HG03520 (cell line): ENCODE results near the gene BEST3.
A peak's percentile ranks its signal among the peaks of the same experiment; 100 is the strongest.

Source experiments
- ATAC-seq: cut with Tn5 transposase; IDR thresholded peaks from one replicate; pipeline ENCODE4 v1.9.1; 2021; ENCODE audit warnings: mild to moderate bottlenecking, moderate library complexity; ENCODE audit not compliant: unreplicated experiment

BEST3 gene

GRCh38 chr12:69698769-69699540 is at the start of gene BEST3:
Gene BEST3, minus strand, starts transcription at chr12:69699303. Its CDS starts 1,505 bp downstream, at chr12:69697798.
- ATAC-seq: no peak

DNA sequence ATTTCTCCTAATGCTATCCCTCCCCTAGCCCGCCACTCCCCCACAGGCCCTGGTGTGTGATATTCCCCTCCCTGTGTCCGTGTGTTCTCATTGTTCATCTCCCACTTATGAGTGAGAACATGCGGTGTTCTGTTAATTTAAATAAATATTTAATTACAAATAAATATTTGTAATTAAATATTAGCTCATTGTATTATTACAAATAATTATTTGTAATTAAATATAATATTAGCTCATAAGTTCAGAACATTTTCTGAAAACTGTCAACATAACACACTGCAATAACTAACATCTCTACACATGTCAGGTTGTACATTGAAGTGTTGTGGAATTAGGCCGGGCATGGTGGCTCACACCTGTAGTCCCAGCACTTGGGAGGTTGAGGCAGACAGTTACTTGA is 45.0 kb upstream of the BEST3 start:
- ATAC-seq: no peak

GRCh38 chr12:69739287-69740191 is 40.4 kb upstream of the BEST3 start:
- ATAC-seq: peak; percentile 27

GRCh38 chr12:69738351-69739286 is 39.5 kb upstream of the BEST3 start, which contains the start of gene RAB3IP:
Gene RAB3IP, plus strand, starts transcription at chr12:69738860. Its CDS starts 16,549 bp downstream, at chr12:69755409.
- ATAC-seq: peak; percentile 80

DNA sequence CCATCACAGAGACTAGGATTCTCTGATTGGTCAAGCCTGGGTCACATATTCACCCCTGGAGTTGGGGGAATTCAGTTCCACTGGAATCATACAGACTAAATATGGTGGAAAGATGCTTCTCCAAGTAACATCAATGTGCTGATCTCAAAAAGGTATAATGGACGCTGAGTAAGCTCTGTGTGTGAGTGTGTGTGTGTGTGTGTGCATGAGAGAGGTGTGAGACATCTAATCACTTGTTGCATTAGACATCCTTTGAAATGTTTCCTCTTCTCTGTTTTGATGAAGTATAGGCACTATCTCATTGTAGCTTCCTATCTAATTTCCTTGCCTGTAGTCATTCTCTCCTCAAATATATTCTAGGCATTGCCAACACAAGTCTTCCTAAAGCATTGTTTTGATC is 34.5 kb upstream of the BEST3 start:
- no peak for ATAC-seq

- ATAC-seq: no peak
These were observed 33.0 kb upstream of the BEST3 start for GRCh38 chr12:69732088-69732487.

DNA sequence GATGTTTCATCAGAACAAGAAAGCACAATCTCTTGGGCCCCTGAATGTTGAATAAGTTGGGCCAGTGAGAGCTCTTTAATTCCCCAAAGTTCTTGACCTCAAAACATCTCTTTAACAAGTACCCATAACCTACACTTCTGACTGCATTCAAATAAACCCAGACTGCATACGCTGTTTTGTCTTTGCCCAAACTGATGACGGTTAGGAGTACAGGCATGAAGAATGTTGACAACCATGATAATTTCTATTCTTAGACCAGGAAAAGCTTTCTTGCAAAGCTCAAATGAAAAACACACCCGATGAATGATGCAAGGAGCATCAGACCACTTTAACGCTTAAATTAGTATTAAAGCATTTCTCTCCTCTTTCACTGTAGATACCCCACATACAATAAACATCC is 27.8 kb upstream of the BEST3 start:
- ATAC-seq: no peak

DNA sequence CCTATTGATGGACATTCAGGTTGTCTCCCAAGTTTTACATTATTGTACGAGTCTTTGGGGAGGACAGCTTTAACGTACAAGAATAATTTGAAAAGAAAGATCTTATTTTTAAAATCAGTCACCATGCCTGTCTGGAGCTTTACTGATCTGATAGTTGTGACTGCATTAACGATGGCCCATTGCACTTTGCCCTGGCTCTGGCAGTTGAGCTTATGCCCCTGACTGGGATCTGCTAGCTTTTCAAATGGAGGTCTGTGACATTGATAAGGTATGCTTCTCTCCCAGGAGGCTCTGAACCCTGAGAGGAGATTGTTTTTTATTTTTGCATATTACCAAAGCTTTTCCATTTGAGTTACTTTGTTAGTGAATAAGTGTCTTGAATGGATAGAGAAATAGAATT is 21.6 kb upstream of the BEST3 start:
- ATAC-seq: no peak

DNA sequence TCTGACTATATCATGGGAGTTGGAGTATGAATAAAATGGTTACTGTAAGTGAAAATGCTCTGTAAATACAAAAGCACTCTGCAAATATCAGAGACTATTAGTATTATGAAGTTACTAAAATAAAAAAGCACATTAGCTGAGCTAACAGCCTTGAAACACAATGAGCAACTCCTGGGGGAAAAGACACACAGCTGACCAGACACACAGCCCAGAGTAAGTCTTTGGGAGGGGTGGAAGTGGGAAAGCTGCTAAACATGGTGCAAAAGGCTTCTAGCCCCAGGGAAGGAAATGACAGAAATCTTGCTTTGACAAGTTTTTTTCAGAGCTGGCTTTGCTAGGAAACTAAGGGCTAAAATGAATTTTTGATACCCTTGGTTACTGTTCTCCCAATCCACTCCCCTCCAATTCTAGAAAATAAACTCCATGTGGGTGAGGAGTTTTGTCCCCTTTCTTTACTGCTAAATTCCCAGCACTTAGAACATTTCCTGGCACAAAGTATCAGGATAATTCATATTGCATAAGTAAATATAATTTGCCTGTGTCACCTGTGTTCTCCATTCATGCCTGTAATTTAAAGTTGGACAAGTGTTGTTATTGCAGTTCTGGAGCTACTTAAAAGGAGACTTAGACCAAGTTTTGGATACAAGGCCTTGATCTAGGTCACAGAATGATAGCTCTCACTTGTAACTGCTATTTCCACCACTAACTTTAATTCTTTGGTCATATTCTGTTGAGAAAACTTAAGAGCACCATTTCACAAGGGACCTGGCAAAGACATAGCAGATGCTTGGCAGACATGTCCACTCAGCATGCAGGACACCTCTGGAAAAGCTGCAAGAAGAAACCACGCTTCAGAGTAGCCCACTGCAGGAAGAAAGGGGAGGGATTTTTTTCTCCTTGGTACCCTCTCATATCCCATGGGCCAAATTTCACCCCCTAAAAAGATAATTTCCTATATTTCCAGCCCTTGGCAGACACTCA is 20.5 kb upstream of the BEST3 start:
- no peak for ATAC-seq

DNA sequence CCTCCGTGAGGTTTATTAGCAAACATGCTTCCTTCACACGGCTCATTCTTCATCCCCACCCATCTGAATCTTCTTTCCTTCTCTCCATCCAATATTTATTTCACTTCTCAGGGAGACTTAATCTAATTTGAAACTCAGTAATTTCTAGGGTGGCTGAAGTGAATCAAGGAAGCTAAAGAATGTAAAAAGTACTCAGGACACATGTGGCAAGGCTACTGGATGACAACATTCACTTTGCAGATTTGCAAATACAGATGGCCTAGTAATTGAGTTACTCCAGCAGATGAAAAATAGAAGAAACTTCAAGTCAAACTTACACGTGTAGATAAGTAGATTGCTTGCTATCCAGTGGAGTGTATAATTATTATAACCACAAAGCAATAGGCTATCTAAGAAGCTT is 15.4 kb upstream of the BEST3 start:
- ATAC-seq: no peak

GRCh38 chr12:69712826-69713225 is 13.7 kb upstream of the BEST3 start:
- ATAC-seq: no peak

DNA sequence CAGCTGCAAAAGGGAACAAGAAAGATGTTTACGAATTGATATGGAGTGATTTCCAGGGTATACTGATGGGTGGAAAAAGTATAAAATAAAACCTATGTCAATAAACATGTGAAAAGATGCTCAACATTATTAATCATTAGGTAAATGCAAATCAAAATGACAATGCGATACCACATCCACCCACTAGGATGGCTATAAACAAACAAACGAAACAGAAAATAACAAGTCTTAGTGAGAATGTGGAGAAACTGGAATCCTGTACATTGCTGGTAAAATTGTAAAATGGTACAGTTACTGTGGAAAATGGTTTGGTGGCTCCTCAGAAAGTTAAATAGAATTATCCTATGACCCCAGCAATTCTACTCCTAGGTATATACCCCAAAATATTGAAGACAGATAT is 9.5 kb upstream of the BEST3 start:
- no peak for ATAC-seq

- no peak for ATAC-seq
These were observed 5.3 kb upstream of the BEST3 start for GRCh38 chr12:69704357-69704756.

DNA sequence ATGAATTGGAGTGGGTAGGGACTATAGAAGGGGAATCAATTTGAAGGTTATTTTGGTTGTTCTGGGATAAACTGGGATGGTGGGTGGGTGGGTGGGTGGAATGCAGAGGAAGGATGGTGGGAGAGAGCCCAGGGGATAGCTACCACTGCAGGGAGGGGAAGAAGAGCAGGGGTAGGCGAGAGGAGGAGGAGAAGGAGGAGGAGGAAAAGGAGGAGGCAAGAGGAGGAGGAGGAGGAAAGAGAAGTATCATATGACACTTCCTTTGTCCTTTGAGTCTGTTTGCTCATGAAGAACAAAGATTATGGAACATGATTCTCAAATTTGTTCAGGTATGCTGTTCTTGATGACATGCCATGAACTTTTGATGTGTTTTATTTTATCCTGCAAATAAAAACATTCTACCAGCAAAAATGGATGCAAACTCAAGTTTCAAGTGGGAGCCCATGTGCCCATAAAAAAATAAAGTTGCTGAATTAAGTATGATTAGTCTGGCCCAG is 4.1 kb upstream of the BEST3 start:
- no peak for ATAC-seq

- no peak for ATAC-seq
These were observed 2.7 kb upstream of the BEST3 start for GRCh38 chr12:69701826-69702225.

DNA sequence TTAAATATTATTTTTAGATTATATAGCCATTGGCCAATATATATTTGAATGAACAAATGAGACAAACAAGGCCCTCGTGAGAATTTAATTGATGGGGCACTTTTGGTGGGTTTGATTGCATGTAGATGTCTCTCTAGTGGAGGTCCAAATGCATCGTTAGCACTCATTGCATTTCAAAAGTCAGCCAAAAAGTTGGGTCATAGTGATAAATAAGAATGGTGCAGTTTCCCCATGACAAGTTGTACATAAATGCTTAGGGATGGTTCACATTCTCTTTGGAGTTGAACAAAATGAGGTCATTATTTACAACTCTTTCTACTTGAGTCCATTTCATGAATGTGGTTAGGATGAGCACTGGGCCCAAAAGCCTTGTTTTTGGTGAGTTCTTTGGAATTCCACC is 1.0 kb downstream of the BEST3 start:
- ATAC-seq: no peak

GRCh38 chr12:69694123-69694522 is 5.0 kb downstream of the BEST3 start:
- ATAC-seq: no peak

- ATAC-seq: no peak
These were observed 9.5 kb downstream of the BEST3 start for GRCh38 chr12:69689638-69690037.
